ENCODE measurements around the gene TXLNA.

Gene TXLNA

GRCh38 chr1:32215629-32216480 is 36.4 kb downstream of the TXLNA start:
- peak; percentile 38 for DNase-seq (ENCODE audit: low read depth)

DNA sequence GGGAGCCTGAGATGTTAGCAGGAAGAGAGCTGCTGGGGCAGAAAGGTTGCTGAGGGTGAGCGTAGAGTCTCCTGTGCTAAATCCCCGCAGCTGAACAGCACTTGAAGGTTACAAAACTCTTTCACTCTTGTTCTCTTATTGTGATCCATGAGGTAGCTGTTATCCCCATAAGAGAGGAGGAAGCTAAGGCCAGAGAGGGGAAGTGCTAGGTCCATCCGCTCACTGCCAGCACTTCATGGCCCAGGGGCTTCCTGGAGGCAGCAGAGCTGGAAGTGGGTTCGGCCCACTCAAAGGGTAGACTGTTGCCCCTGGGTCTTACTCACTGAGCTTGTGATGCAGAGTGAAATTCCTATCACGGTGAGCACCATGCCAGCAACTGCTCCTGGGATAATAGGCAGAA is 37.1 kb downstream of the TXLNA start:
- no peak for DNase-seq (ENCODE audit: low read depth)

- no peak for DNase-seq (ENCODE audit: low read depth)
Observed at GRCh38 chr1:32219022-32219421, 39.5 kb downstream of the TXLNA start.

GRCh38 chr1:32220746-32221580 is 41.5 kb downstream of the TXLNA start:
- no peak for DNase-seq (ENCODE audit: low read depth)

- no peak for DNase-seq (ENCODE audit: low read depth)
Observed at GRCh38 chr1:32221581-32221979, 42.1 kb downstream of the TXLNA start.

- peak; percentile 90 for DNase-seq (ENCODE audit: low read depth)
Observed at GRCh38 chr1:32221980-32222755, 42.7 kb downstream of the TXLNA start, which contains the start of the genes EIF3I and TMEM234. Gene EIF3I (plus strand): TSS chr1:32222407. CDS start chr1:32222442, 35 bp downstream. Gene TMEM234 (minus strand): TSS chr1:32222353. CDS start chr1:32222322, 31 bp downstream.

DNA sequence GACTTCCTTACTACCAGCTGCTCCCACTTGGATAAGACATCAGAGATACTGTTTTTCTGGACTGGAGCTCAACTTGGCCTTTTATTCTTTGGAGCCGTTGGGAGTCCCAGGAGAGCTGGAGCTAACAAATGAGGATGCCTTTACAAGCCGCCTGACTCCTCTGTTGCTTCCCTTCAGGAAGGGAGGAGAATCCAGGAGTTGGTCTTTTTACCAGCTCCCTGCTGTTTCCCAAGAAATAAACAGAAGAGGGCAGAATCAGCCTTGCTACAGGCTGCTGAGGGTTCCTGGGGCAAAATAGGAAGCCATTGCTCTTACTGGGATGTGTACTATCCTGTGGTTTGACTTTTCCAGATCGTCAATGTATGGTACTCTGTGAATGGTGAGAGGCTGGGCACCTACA is 44.2 kb downstream of the TXLNA start:
- no peak for DNase-seq (ENCODE audit: low read depth)

DNA sequence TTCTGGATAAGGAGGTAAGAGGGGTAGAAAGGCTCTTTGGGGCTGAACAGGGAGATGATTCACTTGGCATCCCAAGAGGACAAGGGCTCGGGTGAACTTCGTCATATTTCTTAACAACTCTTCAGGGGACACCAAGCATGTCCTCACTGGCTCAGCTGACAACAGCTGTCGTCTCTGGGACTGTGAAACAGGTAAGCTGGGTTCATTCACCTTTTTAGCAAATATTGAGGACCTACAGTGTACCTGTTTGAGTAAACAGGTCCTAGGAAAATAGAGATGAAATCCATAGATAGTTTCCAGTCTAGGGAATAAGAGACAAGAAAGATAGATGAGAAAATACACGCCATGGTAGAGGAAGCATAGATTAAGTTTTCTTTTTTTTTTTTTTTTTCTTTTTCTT is 44.8 kb downstream of the TXLNA start:
- no peak for DNase-seq (ENCODE audit: low read depth)

GRCh38 chr1:32228771-32229170 is 49.3 kb downstream of the TXLNA start:
- no peak for DNase-seq (ENCODE audit: low read depth)

DNA sequence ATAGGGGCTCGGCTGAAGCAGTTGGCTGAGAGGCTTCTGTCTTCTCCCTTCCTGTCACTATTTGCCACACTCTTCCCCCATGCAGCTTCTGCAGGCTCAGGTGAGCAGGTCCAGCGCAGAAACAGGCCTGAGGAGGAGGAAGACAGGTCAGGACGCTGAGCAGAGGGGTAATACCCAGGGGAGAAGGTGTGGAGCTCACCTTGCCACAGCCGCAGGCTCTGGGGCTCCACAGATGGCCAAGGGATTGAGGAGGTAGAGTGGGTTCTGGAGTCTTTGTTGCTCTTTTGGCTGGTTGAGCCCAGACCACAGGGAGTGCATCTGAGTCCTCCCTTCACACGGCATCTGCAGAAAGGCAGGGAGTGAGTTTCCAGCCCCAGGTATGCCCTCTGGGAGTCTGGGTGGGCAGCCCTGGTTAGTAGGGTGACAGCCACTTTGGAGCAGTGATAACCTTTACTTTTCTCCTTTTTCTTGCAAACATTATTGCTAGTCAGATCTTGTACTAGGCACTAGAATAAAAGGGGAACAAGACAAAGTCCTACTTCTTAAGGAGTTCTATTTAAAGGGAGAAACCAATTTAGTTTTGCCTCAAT is 52.5 kb downstream of the TXLNA start:
- DNase-seq (ENCODE audit: low read depth) = no peak

DNA sequence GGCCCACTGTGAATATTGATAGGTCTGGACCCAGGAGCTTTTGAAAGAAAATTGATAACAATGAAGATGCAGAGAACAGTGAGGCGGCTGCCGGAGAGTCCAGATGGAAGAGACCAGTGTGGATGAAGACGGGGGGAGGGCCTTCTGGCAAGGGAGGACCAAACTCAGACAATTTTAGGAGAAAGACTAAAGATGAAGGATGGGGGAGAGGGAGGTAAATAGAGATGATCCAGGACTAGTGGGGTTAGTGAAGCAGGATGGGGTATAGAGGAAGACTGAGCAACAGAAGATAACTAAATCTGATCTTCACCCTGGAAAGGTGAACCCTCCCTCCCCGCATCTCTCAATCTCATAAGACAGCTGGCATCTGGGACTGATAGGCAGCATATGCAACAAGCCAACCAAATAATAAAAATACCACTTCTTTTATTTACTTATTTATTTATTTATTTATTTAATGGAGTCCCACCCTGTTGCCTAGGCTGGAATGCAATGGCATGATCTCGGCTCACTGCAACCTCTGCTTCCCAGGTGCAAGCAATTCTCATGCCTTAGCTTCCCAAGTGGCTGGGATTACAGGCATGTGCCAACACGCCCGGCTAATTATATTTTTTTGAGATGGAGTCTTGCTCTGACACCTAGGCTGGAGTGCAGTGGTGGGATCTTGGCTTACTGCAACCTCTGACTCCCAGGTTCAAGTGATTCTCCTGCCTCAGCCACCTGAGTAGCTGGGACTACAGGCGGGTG is 53.3 kb downstream of the TXLNA start:
- no peak for DNase-seq (ENCODE audit: low read depth)

DNA sequence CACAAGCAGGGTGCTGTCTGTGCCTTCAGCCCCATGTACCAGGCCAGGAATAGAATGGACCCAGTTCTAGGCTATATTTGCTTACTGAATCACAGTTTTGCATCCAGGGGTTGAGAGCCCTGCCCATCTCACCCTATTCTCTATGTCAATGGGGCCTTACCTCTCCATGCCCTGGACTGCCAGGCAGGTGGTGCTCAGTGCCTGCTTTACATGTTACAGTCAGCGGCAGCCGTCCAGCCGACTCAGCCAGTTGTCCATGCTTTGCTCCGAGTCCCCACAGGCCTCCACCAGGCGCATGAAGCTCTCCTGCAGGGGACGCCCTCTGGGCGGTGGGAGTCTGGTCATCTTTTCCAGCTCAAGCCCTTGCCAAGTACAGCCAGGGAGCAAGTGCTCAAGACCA is 55.3 kb downstream of the TXLNA start:
- no peak for DNase-seq (ENCODE audit: low read depth)

- DNase-seq (ENCODE audit: low read depth) = no peak
Observed at GRCh38 chr1:32239337-32239736, 59.9 kb downstream of the TXLNA start.

DNA sequence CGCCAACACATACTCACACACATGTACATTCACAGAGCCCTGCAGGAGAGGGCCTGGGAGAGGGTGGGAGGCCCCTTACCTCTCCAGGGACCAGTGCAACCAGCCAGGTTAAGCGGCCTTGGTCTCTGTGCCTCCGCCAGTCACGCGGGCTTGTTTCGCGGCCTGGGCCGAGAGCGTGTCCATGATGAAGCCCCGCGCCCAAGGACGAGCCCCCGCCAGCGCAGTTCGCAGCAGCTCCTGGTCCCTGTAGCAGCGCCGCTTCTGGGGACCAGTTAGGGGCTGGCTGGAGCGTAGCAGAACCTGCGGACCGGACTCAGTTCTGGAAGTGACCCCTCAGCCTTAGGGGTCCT is 60.3 kb downstream of the TXLNA start:
- no peak for DNase-seq (ENCODE audit: low read depth)

DNA sequence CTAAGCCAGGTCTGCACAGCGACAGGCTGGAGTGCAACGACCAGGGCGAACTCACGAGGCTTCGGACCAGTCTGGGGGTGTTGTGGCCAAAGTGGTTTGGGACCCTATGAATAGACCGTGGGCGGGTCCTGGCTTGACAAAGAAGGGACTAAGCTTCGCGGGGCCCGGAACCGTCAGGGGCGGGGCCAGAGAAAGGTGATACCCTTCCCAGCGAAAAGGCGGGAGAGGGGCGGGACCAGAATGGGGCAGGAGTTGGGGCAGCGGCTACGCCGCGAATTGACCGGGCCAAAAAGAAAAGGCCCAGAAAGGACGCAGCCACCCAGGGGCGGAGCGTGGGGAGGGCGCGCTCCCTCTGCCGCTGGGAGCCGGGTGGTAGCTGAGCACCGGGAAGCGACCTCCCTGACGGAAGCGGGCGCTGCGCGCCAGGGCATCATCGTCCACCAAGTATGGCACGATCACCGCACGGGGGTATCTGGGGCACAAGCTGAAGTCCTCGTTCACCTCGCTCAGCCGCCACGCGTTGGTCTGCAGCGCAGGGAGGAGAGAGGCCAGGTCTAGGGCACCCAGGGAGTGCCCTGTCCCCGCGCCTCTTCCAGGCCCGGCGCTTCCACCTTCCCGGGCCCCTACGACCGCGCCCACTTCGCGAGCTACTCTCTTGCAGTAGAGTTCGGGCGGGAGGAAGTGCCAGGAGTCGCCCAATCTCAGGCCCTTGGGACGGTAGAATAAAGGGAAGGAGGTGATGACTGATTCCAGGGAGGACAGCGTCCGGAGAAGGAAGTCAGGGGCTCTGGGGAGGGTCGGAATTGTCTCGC is 60.9 kb downstream of the TXLNA start:
- DNase-seq (ENCODE audit: low read depth) = peak; percentile 35

DNA sequence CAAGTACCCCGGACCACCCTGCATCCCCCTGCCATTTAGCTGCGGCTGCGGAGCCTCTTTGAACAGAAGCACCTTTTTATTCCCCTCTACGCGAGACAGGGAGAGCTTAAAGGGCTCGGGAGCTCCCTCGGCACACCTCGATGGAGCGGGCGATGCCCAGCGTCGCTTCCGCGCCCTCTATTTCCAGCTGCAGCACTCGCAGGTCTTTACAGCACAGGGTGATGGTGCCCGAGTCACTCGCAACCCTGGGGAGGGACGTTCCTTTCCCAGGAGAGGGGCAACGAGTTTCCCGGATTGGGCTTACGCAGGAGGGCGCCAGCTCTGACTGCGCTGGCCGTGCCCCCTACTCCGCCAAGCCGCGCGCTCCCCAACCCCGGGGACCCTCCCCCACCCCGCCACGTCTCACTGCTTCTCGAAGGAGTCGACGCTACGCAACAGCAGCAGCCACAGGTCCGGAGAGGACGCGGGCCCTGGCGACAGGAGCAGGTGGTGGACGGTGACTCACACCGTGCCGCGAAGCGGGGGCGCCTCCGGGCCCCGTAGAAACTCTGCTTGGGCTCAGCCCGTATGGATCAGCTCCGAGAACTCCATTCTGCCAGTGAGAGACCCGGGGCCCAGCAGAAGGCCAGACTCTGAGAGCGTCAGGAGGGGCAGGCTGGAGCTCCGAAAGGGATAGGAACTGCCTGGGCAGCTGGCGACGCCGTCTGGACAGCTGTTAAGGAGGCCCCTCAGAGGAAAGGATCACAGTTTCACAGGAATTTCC is 61.7 kb downstream of the TXLNA start:
- no peak for DNase-seq (ENCODE audit: low read depth)

DNA sequence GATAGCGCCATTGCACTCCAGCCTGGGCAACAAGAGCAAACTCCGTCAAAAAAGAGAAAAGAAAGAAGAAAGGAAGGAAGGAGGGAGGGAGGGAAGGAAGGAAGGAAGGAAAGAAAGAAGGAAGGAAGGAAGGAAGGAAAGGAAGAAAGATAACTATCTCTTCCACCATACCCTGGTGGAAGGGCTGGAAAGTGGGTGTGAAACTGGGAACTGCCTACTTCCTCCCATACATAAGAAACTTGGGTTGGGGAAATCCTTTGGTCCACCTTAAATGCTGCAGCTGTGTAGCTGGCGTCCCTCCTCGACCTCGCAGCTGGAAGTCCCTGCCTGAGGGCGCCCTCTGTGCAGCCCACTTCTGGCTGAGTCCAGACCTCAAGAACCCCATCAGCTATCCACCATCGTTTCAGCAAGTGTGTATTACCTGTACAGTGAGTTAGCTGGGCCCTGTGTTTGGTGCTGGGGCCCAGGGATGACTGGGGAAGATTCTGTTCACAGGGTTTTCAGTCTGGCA is 62.9 kb downstream of the TXLNA start:
- DNase-seq (ENCODE audit: low read depth) = no peak

DNA sequence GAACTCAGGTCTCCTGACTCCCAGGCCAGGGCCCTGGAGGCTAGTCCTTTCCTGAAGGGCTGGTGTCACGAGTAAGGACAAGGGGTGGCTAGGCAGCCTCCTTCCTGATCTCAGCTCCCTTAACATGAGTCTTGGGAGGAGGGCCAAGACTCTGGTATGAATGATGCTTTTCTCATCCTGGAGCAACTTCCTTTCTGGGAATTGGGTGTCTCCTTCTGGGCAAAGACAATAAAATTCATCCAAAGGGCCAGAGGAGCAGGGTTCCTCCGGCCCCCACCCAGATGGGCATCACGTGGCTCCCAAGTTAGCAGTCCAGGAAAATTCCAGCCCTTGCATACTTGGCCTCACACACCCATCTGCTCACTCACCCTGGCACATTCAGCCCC is 67.4 kb downstream of the TXLNA start, which contains the start of gene FAM167B:
Gene FAM167B (plus strand): TSS at position 335 of the 386 bp plus-strand sequence. CDS start 200 bp downstream, outside the sequence.
- DNase-seq (ENCODE audit: low read depth) = no peak

GRCh38 chr1:32247452-32247851 is 68.0 kb downstream of the TXLNA start:
- no peak for DNase-seq (ENCODE audit: low read depth)

Data from stimulated activated CD8-positive, alpha-beta memory T cell treated with anti-CD3 and anti-CD28 coated beads, Interleukin-15, amount 100 ng/mL, for 1 hour (primary cell).